Activated naive CD4-positive, alpha-beta T cell treated with anti-CD3 and anti-CD28 coated beads, Interleukin-2, amount 50 U/mL, for 72 hours (primary cell): ENCODE results near the gene CLASP1. TPM values are rescaled to one million over a fixed set of nuclear protein-coding genes. Genes with fewer than 3 reads are reported as not detected.
"Not testable (repeated sequence)": the region's sequence is repeated elsewhere in the genome, so short reads cannot be mapped to it uniquely, and the experiment has no call there.

Source experiments
- ATAC-seq, 2 donors: fragments of 150-1000 bp; cut with Tn5 transposase; 2 replicates each; pipeline ENCODE4 v1.10.0; 2021; ENCODE audit warnings: mild to moderate bottlenecking in 2 of 2, moderate library complexity in 2 of 2
- DNase-seq, 2 donors: peaks; one replicate each; pipeline ENCODE4 v3.0.0; 2021 to 2022; ENCODE audit warnings: low spot score in 2 of 2
- H3K27ac Mint-ChIP-seq, 2 donors: one replicate each; pipeline ENCODE4 v1.8.0; 2022; ENCODE audit warnings: mild to moderate bottlenecking in 2 of 2, mixed read lengths in 2 of 2
- H3K36me3 Mint-ChIP-seq, 2 donors: one replicate each; pipeline ENCODE4 v1.8.0; 2022; ENCODE audit warnings: mixed read lengths in 2 of 2
- H3K9me3 Mint-ChIP-seq, 2 donors: one replicate each; pipeline ENCODE4 v1.8.0; 2022; ENCODE audit warnings: mixed read lengths in 2 of 2
- total RNA-seq, 2 donors: library from RNA; stranded (reverse); gene quantifications; one replicate each; pipeline ENCODE4 v1.2.3, GENCODE V29; 2022

CLASP1 gene
- total RNA-seq, 2 donors from 2014 or later, result 82.3 to 98.6 TPM

- Mint-ChIP-seq H3K27ac (peak overlapping the region in 1 of 2 donors; percentile 81), H3K36me3 (peaks cover 0 to 11% of the 10 kb centered on the region in 2 donors), H3K9me3 (no peaks in the 10 kb centered on the region)
- no peak for DNase-seq
- ATAC-seq, result no peak
Measured at GRCh38 chr2:121387591-121388325, 261.5 kb downstream of the CLASP1 start.

DNA sequence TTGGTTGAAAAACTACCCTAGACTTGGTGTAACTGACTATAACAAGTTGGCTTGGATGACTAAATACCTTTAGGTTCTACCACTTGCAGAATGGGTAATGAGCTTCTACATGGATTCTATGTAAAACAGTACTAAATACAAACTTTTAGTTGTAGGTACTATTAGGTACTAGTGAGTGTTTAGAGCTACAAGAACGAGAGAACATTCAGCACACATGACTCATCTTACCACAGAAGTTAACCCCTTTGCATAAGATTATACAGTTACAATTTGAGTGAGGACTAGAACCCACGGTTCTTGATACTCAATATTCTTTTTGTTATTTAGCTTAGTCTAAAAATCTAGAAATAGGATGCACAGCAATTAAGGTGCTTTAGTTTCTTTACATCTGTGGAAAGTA lies 262.6 kb downstream of the CLASP1 start:
- Mint-ChIP-seq H3K27ac (no peak overlapping the region), H3K36me3 (peaks cover 0 to 11% of the 10 kb centered on the region in 2 donors), H3K9me3 (no peaks in the 10 kb centered on the region)
- ATAC-seq (peak; percentile 36 to 63), DNase-seq (no peak)

DNA sequence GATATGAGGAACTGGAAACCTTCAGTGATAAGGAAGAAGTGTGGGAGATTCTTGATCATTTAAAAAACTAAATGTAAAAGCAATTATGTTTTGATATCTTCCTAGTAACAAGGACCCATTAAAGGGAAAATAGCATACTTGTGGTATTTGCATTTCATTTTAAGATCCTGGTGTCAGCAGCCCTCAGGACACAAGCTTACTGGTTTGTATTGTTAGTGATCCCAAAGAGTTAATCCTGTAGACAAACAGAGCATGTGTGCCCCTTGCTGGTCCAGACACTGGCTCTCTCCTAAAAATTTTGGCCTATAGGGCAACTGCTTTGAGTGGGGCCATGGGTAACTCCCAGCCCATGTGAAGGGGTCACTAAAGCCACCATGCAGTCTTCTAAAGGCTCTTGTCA lies 263.2 kb downstream of the CLASP1 start:
- ATAC-seq, result peak in 1 of 2 donors; percentile 5
- DNase-seq, result no peak
- no peak overlapping the region for H3K27ac Mint-ChIP-seq
- peaks cover 0 to 11% of the 10 kb centered on the region in 2 donors for H3K36me3 Mint-ChIP-seq
- H3K9me3 Mint-ChIP-seq, result no peaks in the 10 kb centered on the region

DNA sequence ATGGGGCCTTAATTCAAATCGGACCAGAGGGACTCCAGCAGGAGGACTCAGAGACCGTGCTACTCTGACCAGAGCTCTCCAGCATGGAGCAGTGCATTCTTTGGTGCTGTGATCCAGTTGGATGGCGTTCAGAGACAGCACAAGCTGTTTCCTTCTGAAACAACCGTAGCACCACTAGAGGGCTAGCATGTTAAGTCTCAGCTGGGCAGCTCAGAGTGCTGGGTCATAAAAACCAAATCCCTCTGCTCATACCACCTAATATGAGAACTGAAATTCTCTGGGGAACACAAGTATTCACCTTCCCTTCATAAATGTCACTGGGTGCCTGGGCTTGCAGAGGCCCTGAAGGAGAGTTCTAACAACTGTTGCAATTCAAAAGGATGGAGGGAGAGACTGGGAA lies 266.5 kb downstream of the CLASP1 start:
- no peak for ATAC-seq

DNA sequence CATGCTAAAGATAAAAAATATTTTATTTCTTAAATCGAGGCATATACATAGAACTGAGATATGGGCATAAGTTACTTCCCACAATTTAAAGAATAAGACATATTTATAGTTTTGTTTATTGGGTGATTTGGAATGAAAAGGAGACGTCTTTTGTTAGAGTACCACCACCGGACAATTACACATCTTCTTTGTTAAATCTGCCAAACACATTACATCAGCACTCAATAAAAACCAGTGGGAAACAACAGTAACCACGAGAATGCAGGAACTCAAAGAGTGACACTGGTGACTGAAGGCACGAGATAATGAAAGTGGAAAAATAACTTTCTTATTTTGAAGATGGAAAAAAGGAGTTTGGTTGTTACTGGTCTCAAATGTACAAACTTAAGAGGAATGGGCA lies 271.6 kb downstream of the CLASP1 start:
- no peak for ATAC-seq
- no peak overlapping the region for H3K27ac Mint-ChIP-seq
- H3K9me3 Mint-ChIP-seq, result no peaks in the 10 kb centered on the region
- no peak for DNase-seq
- peaks cover 15 to 28% of the 10 kb centered on the region in 2 donors for H3K36me3 Mint-ChIP-seq

More for the DNA sequence above, 266.5 kb downstream of the CLASP1 start:
- H3K27ac Mint-ChIP-seq, result peak overlapping the region in 1 of 2 donors; percentile 69
- DNase-seq, result no peak
- H3K36me3 Mint-ChIP-seq, result peaks cover 7 to 16% of the 10 kb centered on the region in 2 donors
- no peaks in the 10 kb centered on the region for H3K9me3 Mint-ChIP-seq

DNA sequence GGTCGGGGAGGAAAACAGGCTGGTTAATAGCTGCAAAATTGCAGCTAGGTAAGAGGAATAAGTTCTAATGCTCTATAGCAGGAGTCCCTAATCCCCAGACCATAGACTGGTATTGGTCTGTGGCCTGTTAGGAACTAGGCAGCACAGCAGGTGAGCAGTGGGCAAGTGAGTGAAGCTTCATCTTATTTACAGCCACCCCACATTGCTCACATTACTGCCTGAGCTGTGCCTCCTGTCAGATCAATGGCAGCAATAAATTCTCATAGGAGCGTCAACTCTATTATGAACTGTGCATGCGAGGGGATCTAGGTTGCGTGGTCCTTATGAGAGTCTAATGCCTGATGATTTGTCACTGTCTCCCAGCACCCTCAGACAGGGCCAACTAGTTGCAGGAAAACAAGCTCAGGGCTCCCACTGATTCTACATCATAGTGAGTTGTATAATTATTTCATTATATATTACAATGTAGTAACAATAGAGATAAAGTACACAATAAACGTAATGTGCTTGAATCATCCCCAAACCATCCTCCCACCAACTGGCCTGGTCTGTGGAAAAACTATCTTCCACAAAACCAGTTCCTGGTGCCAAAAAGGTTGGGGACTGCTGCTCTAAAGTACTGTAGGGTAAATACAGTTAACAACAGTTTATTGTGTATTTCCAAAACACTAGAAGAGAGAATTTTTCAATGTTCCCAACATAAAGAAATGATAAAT lies 272.6 kb downstream of the CLASP1 start:
- Mint-ChIP-seq H3K9me3 (no peaks in the 10 kb centered on the region), H3K27ac (no peak overlapping the region), H3K36me3 (peaks cover 15 to 28% of the 10 kb centered on the region in 2 donors)
- DNase-seq (no peak), ATAC-seq (no peak)

- ATAC-seq (no peak), DNase-seq (no peak)
- Mint-ChIP-seq H3K9me3 (no peaks in the 10 kb centered on the region), H3K27ac (no peak overlapping the region), H3K36me3 (peaks cover 15 to 28% of the 10 kb centered on the region in 2 donors)
Measured at GRCh38 chr2:121375621-121376159, 273.6 kb downstream of the CLASP1 start.

DNA sequence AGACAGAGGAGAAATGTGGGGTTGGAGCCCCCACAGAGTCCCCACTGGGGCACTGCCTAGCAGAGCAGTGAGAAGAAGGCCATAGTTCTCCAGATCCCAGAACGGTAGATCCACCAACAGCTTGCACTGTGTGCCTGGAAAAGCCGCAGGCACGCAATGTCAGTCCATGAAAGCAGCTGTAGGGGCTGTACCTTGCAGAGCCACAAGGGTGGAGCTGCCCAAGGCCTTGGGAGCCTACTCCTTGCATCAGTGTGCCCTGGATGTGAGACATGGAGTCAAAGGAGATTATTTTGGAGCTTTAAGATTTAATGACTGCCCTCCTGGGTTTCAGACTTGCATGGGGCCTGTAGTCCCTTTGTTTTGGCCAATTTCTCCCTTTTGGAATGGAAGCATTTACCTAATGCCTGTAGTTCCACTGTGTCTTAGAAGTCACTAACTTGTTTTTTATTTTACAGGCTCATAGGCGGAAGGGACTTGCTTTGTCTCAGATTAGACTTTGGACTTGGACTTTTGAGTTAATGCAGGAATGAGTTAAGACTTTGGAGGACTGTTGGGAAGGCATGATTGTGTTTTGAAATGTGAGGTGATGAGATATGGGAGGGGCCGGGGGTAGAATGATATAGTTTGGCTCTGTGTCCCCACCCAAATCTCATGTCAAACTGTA lies 274.7 kb downstream of the CLASP1 start:
- H3K27ac Mint-ChIP-seq, ATAC-seq, H3K9me3 Mint-ChIP-seq, DNase-seq: not testable (repeated sequence)
- peaks cover 15 to 28% of the 10 kb centered on the region in 2 donors for H3K36me3 Mint-ChIP-seq

- DNase-seq, result no peak
- peaks cover 8 to 23% of the 10 kb centered on the region in 2 donors for H3K36me3 Mint-ChIP-seq
- no peak for ATAC-seq
- peak overlapping the region in 1 of 2 donors; percentile 31 for H3K27ac Mint-ChIP-seq
- no peaks in the 10 kb centered on the region for H3K9me3 Mint-ChIP-seq
Measured at GRCh38 chr2:121372721-121373353, 276.4 kb downstream of the CLASP1 start.

- DNase-seq, result no peak
- Mint-ChIP-seq H3K36me3 (peaks cover 6 to 23% of the 10 kb centered on the region in 2 donors), H3K27ac (peak overlapping the region in 1 of 2 donors; percentile 46)
Measured at GRCh38 chr2:121372082-121372481, 277.2 kb downstream of the CLASP1 start.

DNA sequence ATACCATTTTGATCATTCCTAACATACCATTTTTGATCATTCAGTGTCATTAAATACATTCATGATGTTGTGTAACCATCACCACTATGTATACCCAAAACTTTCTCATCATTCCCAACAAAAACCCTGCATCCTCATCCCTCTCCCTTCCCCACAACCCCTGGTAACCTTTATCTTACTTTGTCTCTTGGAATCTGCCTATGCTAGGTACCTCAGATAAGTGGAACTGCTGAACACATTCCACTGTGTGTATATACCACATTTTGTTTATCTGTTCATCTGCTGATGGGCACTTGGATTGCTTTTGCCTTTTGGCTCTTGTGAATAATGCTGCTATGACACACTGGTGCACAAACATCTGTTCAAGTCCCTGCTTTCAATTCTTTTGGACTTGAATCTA lies 280.4 kb downstream of the CLASP1 start:
- H3K9me3 Mint-ChIP-seq, result no peaks in the 10 kb centered on the region
- DNase-seq (no peak), ATAC-seq (no peak)
- peaks cover 6 to 8% of the 10 kb centered on the region in 2 donors for H3K36me3 Mint-ChIP-seq
- no peak overlapping the region for H3K27ac Mint-ChIP-seq

More at GRCh38 chr2:121372082-121372481, 277.2 kb downstream of the CLASP1 start:
- no peak for ATAC-seq
- H3K9me3 Mint-ChIP-seq, result no peaks in the 10 kb centered on the region

DNA sequence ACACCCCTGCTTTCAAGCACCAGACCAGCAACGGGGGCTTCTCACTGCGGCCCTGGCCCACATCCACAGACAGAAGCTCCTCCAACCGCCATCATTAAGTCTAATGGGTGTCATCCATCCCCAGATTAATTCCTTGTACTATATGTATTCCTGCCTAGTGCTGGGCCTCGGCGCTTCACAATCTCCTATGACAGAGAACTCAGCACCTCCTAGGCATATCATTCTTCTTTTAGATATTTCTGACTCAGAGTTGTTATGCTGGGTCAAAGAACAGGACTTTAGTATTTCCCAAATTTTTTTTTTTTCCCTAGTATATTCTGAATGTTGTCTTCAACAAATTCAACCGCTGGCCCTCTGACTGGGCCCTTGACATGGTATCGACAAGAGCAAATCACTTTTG lies 281.1 kb downstream of the CLASP1 start:
- peaks cover under 1 to 2% of the 10 kb centered on the region in 2 donors for H3K36me3 Mint-ChIP-seq
- ATAC-seq, result no peak
- peak overlapping the region in 1 of 2 donors; percentile 74 for H3K27ac Mint-ChIP-seq
- no peaks in the 10 kb centered on the region for H3K9me3 Mint-ChIP-seq
- DNase-seq, result no peak

DNA sequence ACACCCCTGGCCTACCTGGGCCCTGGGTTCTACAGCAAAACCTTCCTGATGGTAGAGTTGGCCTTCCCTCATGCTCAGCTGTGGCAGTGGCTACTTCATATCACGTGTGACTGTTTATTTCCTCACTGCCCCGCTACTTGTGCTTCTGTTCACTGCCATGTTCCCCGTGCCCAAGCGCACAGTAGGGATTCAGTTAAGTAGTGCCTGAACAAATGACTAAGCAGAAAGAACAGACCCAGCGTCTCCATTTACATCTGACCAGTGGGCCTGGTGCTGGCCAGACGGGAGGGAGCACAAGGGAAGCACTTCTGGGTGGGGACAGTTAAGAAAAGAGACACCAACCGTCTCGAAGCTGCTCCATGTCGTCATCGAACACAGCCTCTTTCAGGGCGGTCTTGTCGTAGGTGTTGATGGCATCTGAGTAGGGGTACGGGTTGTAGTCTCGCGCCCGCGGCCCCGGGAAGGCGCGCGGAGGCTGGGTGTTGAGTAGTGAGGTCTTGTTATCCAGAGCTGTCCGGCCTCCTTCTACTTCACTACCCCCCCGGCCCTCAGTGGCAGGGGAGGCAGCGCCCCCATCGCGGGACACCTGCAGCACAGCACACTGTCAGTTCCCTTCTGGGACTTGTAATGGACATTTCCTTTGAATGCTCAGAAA lies 281.9 kb downstream of the CLASP1 start:
- Mint-ChIP-seq H3K27ac (peak overlapping the region in 1 of 2 donors; percentile 25), H3K36me3 (no peaks in the 10 kb centered on the region), H3K9me3 (no peaks in the 10 kb centered on the region)
- DNase-seq (no peak), ATAC-seq (no peak)

DNA sequence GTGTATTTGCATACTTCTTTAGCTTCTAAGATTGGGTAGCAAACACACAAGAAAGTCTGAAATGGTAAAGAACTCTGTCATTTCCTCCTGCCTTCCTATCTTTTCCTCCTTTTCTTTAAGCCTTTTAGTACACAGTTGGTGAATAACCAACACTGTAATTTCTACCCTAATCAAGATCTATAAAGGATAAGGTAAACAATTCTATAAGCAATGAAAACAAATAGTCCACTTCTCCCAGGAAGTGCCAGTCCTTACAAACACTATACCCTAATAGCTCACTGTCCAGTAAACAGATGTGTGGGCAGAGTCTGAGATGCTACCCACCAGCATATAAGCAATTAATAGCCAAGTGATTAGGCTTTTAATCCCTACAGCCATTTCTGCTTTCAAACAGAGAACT lies 283.2 kb downstream of the CLASP1 start:
- Mint-ChIP-seq H3K9me3 (no peaks in the 10 kb centered on the region), H3K27ac (peak overlapping the region; percentile 46 to 92), H3K36me3 (peaks cover 0 to 5% of the 10 kb centered on the region in 2 donors)
- no peak for DNase-seq
- no peak for ATAC-seq

DNA sequence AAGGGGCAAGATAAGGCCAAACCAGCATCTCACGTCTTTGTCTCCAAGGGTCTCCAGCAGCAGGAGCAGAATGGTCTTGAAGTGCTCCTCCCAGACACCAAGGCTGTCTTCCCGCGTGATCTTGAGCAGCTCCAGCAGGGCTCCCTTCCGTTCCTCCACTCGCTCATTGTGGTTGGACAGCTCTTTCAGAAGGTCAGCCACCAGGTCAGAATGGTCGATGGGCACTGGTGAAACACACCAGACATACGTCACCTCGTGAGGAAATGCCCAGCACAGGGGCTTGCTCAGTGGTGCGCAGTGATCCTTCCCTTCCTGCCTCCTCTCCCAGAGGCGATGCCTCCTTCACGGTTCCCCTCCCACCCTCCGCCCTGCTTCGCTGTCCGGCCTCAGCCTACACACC lies 284.2 kb downstream of the CLASP1 start:
- no peak overlapping the region for H3K27ac Mint-ChIP-seq
- H3K36me3 Mint-ChIP-seq, result peaks cover 3 to 9% of the 10 kb centered on the region in 2 donors
- no peaks in the 10 kb centered on the region for H3K9me3 Mint-ChIP-seq
- DNase-seq (no peak), ATAC-seq (no peak)
